ENCODE measurements around the gene SORCS3.

Gene SORCS3

DNA sequence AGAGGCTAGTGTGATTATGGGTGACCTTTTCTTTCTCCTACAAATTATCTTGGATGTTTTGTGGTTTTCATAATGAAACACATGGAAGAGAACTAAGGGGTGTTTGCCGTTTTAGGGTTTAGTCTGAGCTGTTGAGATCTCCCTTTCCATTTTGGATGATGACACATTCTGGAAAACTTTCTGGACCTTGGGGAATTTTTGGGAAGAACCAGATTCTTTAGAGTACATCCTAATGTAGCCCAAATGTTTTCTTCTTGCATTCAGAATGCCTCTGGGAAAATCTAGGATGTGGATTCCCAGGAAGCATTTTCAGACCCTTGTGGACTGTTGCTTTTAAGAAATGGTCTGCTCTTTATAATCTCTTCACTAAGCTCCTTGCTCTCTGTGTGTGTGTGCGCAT is 165.7 kb downstream of the SORCS3 start:
- Mint-ChIP-seq H3K9me3 (peaks cover 7% of the 10 kb centered on the region), H3K27ac (no peak overlapping the region), H3K27me3 (no peaks in the 10 kb centered on the region), H3K4me1 (ENCODE audit: low read depth) (no peaks in the 10 kb centered on the region), H3K36me3 (ENCODE audit: low read depth) (no peaks in the 10 kb centered on the region), H3K4me3 (no peak overlapping the region)

DNA sequence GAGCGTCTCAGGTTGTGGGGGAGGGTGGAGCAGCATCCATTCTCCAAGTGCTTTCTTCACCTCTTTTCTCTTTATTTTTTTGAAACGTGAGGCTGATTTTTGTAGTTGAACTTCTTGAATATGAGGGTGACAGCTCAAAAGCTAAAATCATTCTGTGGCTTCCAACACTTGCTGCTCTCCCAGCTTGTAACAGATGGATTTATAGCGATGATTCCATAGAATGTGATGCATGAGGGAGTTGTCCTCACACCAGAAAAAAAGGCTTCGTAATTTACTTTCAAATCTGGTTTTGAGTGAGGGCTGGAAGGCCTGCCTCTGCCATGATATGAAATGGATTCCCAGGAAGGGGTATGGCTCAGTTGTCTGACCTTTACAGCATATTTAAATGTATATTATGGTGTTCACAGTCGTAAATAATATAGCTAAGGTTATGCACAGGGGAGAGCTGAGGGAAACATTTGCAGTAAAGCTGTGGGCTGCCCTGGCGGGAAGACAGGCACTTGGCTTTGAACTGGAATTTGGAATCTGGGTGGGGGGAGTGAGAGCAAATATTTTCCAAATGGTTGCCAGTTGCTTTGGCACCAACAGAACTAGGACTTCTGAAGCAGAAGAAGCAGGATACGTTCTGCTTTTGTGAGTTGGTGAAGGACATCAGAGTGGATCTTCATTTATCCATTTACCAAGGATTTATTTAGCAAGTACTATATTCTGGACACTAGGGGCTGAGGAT is 166.7 kb downstream of the SORCS3 start:
- Mint-ChIP-seq H3K27ac (no peak overlapping the region), H3K9me3 (peaks cover 7% of the 10 kb centered on the region), H3K4me1 (ENCODE audit: low read depth) (no peaks in the 10 kb centered on the region), H3K36me3 (ENCODE audit: low read depth) (no peaks in the 10 kb centered on the region), H3K4me3 (no peak overlapping the region), H3K27me3 (no peaks in the 10 kb centered on the region)

DNA sequence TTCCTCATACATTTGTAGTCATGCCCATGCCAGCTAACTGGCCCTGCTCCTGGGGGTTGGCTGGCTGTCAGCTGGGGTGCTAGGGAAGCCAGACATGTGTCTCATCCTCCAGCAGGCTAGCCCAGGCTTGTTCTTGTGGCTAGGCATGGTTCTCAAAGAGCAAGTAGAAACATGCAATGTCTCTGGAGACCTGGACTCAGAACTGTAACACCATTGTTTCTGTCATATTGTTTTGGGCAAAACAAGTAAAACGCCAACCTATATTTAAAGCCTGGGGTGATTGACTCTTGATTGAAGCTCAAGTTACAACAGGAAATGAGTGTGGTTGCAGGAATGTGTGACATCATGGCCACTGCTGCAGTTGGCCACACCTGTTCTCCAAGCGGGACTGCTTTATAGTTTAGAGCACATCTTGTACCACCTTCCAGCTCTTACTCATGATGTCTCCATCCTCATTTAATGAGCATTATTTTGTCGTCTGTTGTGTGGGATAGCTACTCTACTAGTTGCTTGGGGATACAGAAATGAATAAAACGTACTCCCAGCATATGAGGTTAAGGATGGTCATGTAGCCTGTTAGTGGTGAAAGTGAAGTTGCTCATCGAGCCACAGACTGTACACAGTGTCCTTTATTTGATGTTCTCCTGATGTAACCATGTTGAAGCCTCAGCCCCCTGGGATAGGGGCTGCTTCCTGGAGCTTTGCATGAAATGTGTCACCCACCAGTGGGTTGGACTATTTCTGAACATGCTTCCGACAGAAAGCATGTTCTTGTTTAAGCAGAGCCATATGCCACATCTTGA is 168.4 kb downstream of the SORCS3 start:
- H3K27ac Mint-ChIP-seq: no peak overlapping the region
- H3K27me3 Mint-ChIP-seq: no peaks in the 10 kb centered on the region
- H3K4me1 Mint-ChIP-seq (ENCODE audit: low read depth): no peaks in the 10 kb centered on the region
- peaks cover 7% of the 10 kb centered on the region for H3K9me3 Mint-ChIP-seq
- H3K4me3 Mint-ChIP-seq: no peak overlapping the region
- H3K36me3 Mint-ChIP-seq (ENCODE audit: low read depth): no peaks in the 10 kb centered on the region

DNA sequence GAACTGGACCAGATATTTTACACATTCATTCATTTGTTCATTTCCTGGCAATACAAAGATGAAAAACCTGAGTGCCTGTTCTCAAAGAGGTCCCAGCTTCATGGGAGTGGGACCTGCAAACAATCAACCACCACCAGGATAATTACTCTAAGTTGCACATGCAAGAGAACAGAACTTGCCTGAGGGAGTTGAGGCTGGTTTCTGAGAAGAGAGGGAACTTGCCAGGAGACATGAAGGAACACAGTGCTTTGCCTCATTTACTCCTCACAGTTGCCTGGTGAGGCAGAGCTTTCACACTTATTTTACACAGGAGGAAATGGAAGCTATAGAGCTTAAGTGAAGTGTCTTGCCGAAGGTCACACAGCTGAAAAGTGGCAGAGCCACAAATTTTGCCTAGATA is 170.1 kb downstream of the SORCS3 start:
- no peaks in the 10 kb centered on the region for H3K36me3 Mint-ChIP-seq (ENCODE audit: low read depth)
- H3K4me1 Mint-ChIP-seq (ENCODE audit: low read depth): no peaks in the 10 kb centered on the region

DNA sequence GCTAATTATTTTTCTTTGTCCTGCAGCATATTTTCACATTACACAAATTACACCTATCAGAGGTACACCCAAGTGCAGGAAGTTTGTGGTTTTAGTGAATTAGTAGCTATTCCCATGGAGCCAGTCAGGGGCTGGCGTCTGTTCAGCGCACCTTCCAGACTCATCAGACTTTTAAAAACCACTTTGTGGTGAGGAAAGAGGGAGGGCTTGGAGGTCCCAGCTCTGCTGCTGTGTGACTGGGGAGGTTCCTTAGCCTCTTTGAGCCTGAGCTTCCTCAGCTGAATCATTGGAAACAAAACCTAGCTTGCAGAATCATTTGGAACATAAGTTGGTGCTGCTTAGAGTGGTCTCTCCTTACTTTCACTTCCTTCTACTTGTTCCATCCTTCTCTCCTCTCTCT is 175.4 kb downstream of the SORCS3 start:
- Mint-ChIP-seq H3K4me1 (ENCODE audit: low read depth) (no peaks in the 10 kb centered on the region), H3K36me3 (ENCODE audit: low read depth) (no peaks in the 10 kb centered on the region), H3K27ac (no peak overlapping the region), H3K9me3 (no peaks in the 10 kb centered on the region), H3K27me3 (peaks cover 4% of the 10 kb centered on the region), H3K4me3 (no peak overlapping the region)

More for the DNA sequence above, 170.1 kb downstream of the SORCS3 start:
- Mint-ChIP-seq H3K27ac (no peak overlapping the region), H3K4me3 (no peak overlapping the region), H3K9me3 (peaks cover 7% of the 10 kb centered on the region), H3K27me3 (no peaks in the 10 kb centered on the region)

DNA sequence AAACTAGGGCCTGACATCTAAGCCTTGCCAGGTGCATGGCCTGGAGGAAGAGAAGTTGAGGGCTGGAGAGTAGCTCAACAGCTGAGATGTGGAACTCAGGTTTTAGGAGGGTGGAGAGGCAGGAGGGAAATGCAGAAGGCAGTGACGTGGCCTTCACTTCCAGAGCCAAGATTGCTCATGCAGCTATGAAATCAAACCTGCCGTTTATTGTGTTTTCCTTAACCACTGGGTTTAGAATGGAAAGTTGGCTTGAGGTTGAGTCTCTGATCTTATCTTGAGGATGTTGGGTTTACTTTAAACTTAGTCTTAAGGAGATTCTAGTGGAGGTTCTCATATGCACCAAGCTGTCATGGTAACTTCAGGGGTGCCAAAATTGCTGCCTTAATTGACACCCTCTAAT is 178.6 kb downstream of the SORCS3 start:
- Mint-ChIP-seq H3K4me1 (ENCODE audit: low read depth) (no peaks in the 10 kb centered on the region), H3K27me3 (peaks cover 4% of the 10 kb centered on the region), H3K36me3 (ENCODE audit: low read depth) (no peaks in the 10 kb centered on the region), H3K4me3 (no peak overlapping the region), H3K9me3 (peaks cover 5% of the 10 kb centered on the region), H3K27ac (no peak overlapping the region)

DNA sequence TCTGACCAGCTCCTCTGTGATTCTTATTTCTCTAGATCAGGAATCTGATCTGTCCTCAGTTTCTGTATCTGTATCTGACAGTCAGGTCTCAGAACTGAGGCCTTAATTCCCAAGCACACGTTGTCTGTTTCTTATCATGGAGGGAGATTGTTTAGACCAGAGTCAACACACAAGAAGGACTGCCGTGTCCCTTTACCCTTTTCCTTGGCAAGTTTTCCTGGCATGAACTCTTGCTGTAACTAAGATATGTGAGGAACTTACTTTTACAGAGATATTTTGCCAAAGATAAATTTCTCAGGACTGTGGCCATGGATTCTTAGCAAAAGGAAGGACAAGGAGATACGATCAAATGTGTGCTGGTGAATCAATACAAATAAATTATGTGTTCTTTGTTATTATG is 181.0 kb downstream of the SORCS3 start:
- Mint-ChIP-seq H3K27ac (no peak overlapping the region), H3K9me3 (peaks cover 5% of the 10 kb centered on the region), H3K4me3 (no peak overlapping the region), H3K36me3 (ENCODE audit: low read depth) (no peaks in the 10 kb centered on the region), H3K4me1 (ENCODE audit: low read depth) (no peaks in the 10 kb centered on the region), H3K27me3 (peaks cover 4% of the 10 kb centered on the region)

DNA sequence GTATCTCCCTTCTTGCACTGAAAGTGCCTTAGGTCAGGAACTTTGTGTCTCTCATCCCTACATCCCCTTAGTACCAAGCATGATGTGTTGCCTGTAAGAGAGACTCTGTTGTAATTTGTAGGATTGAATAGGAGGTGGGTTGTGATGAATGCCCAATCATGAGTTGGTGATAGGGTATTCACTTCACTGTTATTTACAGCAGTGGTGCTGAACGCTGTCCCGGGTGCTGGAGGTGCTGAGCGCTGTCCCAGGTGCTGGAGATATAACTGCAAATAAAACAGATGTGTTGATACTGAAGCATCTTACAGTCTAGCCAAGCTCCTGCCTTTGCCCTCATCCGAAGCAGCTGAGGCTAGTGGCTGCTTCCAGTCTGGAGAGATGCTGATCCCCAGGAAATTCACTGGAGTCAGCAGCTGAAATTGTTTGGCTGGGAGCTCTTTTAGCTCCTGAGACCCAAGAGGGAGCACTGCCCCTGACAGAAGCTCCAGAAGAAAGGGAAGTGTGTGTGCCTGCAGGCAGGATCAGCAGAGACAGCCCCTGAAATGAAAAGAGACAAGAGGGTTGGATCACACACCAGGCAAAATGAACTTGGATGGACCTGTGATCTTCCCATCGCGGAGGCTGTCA is 183.4 kb downstream of the SORCS3 start:
- Mint-ChIP-seq H3K4me1 (ENCODE audit: low read depth) (no peaks in the 10 kb centered on the region), H3K27me3 (no peaks in the 10 kb centered on the region), H3K27ac (no peak overlapping the region), H3K9me3 (peaks cover 9% of the 10 kb centered on the region), H3K4me3 (no peak overlapping the region), H3K36me3 (ENCODE audit: low read depth) (no peaks in the 10 kb centered on the region)

DNA sequence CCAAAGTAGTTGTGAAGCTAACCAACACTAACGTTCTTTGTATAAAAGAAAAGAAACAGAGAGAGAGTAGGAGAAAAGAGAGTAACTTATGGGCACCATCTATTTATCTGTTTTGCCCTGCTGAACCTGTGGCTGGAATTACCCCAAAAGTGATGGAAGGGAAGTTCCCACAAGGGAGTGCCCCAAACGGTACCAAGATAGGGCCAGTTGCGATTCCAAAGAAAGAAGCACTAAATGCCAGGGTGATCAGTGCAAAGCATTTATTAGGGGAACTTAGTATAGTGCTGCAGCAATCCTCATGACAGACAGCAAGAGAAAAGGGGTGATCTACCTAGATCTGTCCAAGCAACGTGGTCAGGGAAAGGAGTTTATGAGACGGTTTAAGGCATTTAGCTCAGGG is 190.2 kb downstream of the SORCS3 start:
- H3K4me3 Mint-ChIP-seq: no peak overlapping the region
- no peaks in the 10 kb centered on the region for H3K4me1 Mint-ChIP-seq (ENCODE audit: low read depth)
- no peaks in the 10 kb centered on the region for H3K27me3 Mint-ChIP-seq
- no peaks in the 10 kb centered on the region for H3K36me3 Mint-ChIP-seq (ENCODE audit: low read depth)
- peaks cover 4% of the 10 kb centered on the region for H3K9me3 Mint-ChIP-seq
- no peak overlapping the region for H3K27ac Mint-ChIP-seq

DNA sequence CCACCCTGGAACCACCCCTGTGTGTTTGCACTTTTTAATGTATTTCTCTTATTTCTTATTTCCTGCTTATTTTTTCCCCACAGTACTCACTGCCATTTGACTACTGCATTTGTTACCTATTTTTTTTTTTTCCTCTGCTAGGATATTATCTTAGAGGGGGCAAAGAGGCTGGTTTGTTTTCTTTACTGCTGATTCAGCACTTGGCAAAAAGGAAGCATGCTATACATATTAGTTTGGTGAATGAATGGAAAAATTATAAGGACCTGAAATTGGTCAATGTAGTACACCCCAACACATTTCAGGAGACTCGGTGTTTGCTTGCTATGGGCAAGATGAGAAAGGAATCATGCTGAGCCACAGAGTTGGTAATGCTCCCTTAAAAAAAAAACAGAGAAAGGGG is 193.5 kb downstream of the SORCS3 start:
- Mint-ChIP-seq H3K4me3 (no peak overlapping the region), H3K36me3 (ENCODE audit: low read depth) (no peaks in the 10 kb centered on the region), H3K4me1 (ENCODE audit: low read depth) (no peaks in the 10 kb centered on the region), H3K9me3 (no peaks in the 10 kb centered on the region), H3K27ac (no peak overlapping the region), H3K27me3 (no peaks in the 10 kb centered on the region)

DNA sequence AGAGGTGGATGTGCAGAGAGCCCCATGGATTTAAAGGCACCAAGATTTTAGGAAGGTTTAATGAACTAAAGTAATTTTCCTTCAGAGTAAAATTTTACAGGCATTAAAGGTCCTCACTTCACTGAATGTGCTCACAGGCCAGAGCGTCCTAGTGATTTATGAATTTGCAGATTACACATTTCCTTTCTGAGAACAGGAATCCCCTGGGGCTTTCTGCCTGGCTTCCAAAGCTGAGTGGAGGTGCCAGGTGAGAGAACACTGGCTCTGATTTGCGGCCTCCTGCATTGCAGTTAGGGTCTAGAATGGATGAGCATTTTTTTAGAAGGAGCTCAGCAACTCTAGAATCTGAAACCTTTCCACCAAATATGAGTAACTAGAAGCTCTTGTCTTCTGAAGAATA is 194.3 kb downstream of the SORCS3 start:
- Mint-ChIP-seq H3K4me1 (ENCODE audit: low read depth) (no peaks in the 10 kb centered on the region), H3K27me3 (no peaks in the 10 kb centered on the region), H3K9me3 (no peaks in the 10 kb centered on the region), H3K4me3 (no peak overlapping the region), H3K27ac (no peak overlapping the region), H3K36me3 (ENCODE audit: low read depth) (no peaks in the 10 kb centered on the region)

DNA sequence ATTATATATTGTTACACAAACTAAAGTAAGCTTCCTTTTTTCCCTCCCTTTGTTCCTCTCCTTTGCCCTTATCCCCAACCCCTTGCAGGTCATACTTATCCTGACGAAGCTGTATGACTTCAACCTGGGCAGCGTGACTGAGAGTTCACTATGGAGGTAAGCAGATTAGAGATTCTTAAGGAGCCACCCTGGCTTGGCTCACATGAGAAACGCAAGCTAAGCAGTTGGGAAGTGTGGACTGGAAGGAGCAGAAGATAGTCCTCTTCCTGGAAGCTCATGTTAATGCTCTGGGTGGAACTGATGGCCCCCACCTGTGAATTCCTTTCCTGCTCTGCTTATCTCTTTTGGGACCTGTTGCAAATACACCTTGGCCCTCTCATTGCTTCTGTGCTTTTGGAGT is 201.6 kb downstream of the SORCS3 start:
- no peak overlapping the region for H3K27ac Mint-ChIP-seq
- no peak overlapping the region for H3K4me3 Mint-ChIP-seq

DNA sequence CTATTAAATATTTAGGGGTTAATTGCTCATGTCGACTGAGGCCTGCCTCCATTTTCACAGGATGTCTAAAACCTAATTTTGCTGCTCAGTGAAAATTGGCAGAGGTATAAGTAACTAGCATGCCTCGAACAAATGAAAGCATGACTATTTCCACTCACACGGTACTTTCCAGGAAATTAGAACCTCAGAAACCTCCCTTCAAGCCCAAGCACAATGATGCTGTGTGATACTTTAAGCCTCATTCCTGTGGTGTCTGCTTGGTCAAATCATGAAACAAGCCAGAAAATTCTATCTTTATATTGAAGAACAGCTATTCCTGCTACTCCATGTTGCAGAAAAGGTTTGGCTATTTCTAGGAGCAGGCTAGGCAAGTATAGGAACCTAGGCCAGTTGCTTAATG is 203.0 kb downstream of the SORCS3 start:
- Mint-ChIP-seq H3K4me3 (no peak overlapping the region), H3K27ac (no peak overlapping the region), H3K27me3 (no peaks in the 10 kb centered on the region), H3K9me3 (no peaks in the 10 kb centered on the region), H3K4me1 (ENCODE audit: low read depth) (no peaks in the 10 kb centered on the region), H3K36me3 (ENCODE audit: low read depth) (no peaks in the 10 kb centered on the region)

More for the DNA sequence above, 201.6 kb downstream of the SORCS3 start:
- Mint-ChIP-seq H3K36me3 (ENCODE audit: low read depth) (no peaks in the 10 kb centered on the region), H3K9me3 (no peaks in the 10 kb centered on the region), H3K4me1 (ENCODE audit: low read depth) (no peaks in the 10 kb centered on the region), H3K27me3 (no peaks in the 10 kb centered on the region)

DNA sequence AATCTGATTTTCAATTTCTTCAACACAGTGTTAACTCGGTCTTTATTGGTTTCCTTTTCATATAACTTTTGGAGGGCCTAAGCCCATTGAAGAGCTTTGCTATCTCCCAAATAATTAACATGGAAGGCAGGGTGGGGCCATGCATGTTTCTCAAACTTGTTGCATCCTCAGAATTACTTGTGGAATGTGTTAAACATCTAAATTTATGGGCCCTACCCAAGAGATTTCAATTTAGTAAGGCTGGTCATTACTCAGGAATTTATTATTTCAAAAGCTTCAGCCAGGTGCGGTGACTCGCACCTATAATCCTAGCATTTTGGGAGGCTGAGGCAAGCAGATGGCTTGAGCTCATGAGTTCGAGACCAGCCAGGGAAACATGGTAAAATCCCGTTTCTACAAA is 208.9 kb downstream of the SORCS3 start:
- no peaks in the 10 kb centered on the region for H3K4me1 Mint-ChIP-seq (ENCODE audit: low read depth)
- no peak overlapping the region for H3K4me3 Mint-ChIP-seq
- H3K27ac Mint-ChIP-seq: no peak overlapping the region

DNA sequence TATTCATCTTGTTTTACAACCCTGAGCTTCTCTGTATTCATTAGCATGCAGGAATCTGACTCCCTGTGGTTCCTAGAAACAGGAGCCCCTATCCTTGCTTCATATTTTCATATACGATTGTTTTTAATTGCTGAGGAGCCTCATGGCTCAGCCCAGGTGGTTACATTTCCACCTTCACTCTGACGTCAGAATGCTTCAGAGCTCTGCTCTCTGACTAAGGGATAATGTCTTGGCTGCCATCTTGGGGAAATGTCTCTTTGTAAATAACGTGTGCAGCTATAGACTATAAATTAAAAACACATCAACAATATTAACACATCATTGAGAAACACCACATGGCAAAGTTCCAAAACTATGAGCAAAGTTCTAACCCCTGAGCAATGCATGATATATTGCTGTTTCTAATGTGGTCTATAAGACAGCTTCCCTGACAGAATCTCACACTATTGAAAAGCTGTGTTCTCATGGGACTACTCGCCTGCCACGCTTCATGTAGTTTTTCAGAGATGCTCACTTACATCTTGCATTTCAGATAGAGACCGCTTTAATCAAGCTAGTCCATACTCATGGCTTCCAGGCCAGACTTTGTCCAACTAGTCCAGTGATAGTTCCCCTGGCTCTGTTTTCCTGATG is 227.0 kb downstream of the SORCS3 start:
- Mint-ChIP-seq H3K4me3 (no peak overlapping the region), H3K27ac (no peak overlapping the region), H3K9me3 (no peaks in the 10 kb centered on the region), H3K27me3 (no peaks in the 10 kb centered on the region), H3K36me3 (ENCODE audit: low read depth) (no peaks in the 10 kb centered on the region), H3K4me1 (ENCODE audit: low read depth) (no peaks in the 10 kb centered on the region)

More for the DNA sequence above, 208.9 kb downstream of the SORCS3 start:
- Mint-ChIP-seq H3K36me3 (ENCODE audit: low read depth) (no peaks in the 10 kb centered on the region), H3K27me3 (no peaks in the 10 kb centered on the region), H3K9me3 (no peaks in the 10 kb centered on the region)
